NCI-H1436 treated with DMSO at 0.1 percent for 48 hours (cell line): ENCODE results near the gene GLT6D1.

Source experiments
- DNase-seq: peaks from one replicate; lab custom pipeline; 2025; lab: John Stamatoyannopoulos, UW

Gene GLT6D1

DNA sequence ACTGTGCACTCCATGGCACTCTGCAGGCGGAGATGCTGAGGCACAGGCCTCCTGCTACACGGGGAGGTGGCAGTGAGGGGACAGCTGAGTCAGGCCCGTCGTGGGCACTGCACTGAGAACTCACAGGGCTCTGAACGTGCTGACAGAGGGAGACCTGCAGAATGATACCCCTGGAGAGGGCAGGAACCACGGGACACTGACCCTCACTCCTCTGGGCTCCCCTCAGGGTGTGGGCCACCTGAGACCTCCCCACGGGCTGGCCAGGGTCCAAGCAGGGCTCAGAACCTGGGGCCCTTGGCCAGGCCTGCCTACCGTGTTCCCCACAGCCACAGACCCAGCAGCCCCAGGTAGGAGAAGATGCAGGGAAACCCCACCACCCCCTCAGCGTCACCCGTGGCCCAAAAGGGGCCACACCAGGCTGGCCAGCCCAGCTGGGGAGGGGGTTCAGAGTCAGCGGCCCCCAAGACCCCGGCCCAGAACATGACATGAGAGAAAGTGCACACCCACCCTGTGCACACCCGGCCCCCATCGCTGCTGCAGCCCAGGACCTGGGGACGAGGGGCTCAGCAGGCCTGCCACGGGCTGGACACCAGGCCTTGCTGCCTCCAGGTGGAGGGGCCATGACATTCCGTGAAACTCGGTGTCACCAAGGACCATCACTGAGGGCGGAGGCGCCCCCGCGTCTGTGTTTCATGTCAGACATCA is 30.9 kb downstream of the GLT6D1 start:
- no peak for DNase-seq

DNA sequence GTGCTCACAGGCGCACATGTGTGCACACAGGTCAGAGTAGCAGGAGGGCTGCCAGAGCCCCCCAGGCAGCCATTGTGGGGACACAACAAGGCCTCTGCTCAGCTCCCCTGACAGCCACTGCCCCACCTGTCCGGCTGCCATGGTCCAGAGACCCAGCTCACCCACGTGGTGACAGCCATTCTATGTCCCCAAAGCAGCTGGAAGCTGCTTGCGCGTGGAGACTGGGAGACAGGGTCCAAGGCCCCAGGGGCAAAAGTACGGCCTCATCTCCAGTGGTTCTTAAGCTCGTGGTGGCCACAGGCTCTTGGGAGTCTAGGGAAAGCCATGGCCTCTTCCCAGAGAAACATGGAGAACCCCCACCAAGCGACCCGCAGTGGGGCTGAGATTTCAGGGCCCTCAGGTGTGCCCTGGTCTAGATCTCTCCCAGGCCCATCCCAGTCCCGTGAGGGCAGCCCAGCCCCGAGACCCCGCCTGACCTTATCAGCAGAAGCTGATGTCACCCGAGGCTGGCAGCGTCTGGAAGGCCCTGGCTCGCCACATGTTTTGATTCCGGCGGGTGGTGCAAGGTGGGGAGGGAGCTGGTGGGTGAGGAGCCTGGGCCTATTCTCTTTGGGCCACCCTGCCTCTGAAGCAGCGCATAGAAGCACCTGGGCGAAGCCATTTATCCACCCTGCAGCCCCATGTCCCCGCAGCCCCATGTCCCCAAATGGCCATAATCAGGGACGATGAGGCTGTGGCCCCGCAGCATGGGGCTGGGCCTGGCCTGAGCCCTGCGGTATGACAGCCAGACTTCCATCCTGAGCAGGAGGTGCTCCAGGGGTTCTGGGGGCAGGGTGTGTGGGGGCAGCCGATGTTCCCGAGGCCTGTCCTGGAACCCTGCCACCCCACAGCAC is 31.7 kb downstream of the GLT6D1 start:
- no peak for DNase-seq

DNA sequence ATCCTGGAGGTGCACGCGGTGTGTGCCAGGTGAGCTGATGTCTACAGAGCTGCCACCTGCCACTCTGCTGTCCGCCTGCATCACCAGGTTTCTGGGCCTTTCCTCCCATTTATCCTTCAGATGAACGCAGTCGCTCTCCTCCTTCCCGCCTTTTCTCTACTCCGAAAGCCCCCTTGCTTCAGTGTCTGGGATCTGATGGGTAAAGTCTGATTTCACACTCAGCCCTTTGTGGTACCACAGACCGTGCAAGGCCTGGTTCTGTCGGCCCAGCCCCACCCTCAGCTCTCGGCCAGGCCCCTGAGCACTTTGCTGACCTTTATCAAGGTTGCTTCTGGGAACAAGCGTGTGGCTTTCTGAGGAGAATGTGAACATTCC is 32.5 kb downstream of the GLT6D1 start:
- DNase-seq = no peak

DNA sequence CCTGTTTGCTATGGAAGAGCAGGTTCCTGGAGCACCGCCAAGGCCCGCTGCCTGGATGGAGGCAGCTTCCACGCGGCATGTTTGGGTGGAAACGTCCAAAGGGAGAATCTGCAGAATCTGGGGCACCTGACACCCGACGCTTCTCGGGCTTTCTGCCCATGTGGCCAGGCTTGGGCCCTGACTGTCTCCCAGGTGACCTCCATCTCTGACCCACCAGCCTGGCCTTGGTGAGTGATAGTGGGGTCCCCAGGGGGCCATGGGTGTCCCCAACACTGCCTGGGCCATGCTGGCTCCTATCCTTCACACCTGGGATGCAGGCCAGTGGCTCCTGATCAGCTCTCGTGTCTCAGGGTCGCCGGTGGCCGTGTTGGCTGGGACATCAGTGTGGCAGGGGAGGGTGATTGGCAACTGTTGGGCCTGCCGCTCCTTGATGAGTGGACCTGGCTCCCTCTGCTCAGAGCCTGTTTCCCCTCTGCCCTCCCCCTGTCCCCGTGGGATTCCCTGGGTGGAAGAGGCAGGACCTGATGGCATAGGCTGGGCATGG is 34.0 kb downstream of the GLT6D1 start:
- DNase-seq = no peak

DNA sequence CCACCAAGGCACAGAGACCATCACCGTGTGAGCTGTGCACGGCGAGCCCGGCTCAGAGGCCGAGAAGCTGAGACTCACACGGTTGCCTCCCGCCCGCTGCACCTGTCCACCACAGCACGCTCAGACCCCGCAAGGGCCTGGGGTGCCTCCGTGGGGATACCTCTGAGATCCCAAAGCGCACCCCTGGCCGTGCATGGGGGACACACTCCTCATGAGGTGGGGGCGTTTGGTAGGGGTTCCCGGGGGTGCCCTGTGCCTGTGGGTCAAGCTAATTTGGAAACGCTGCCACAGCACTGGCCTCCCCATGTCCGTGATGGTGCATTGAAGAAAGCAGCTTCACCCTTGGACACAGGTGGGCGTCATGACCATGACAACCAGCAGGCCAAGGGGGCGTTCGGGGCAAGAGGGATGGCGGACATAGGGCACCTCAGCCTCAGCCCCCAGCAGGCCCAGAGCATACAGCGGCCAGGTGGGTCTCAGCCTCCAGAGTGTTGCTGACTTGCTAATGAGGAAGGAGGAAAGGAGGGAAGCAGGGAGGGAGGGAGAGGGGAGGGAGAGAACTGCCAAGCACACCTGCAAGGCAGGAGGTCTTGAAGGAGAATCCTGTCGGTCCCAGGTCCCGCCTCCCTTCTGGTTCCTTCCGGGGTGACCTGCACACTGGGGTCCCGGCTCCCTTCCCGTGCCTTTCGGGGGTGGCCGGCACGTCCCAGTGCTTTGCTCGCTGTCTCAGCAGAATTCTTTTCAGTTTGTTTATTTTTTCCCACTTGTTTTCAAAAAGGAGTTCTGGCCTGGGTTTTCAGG is 34.7 kb downstream of the GLT6D1 start:
- DNase-seq = no peak

DNA sequence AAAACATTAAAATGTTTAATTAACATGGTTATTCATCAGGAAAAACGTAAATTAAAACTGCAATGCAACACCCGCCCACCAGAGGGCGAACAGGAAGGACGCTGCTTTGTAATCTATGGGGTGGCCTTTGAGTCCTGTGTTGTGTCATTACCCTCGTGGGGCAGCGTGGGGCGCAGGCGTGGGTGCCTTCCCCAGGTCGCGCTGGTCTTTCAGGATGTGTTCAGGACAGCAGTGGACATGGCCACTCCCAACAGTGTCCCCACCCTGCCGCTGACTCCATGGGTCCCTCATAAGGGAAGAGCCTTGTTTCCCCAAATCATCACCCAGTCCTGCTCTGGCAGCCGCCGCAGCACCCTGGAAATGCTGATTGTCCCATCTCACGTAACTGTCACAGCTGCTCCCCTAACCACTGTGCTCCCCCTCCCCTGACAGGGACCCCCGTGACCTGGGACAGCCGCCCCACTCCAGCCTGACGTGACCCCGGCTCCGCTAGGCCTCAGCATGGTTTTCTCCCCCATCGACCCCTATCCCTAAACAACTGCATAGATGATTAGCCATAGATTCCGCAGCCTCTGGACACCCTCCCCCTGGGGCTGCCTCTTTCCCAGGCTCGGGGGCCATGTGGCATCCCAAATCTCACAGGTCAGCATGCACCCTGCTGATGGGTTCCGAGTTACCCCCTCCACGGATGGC is 36.4 kb downstream of the GLT6D1 start:
- no peak for DNase-seq

DNA sequence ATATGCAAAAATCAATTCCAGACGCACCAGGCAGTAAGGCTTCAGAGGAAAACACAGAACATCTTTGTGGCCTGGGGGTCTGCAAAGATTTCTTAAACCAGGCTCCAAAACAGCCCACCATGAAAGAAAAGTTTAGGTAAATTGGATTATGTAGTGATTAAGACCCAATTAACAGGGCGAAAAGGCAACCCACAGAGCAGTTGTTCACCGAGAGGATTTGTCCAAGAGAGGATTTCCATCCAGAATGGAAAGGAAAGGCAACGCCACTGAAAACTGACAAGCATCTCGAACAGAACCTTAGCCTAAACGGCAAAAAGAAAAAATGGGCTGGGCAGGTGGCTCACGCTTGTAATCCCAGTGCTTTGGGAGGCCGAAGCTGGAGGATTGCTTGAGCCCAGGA is 37.4 kb downstream of the GLT6D1 start:
- DNase-seq = no peak

DNA sequence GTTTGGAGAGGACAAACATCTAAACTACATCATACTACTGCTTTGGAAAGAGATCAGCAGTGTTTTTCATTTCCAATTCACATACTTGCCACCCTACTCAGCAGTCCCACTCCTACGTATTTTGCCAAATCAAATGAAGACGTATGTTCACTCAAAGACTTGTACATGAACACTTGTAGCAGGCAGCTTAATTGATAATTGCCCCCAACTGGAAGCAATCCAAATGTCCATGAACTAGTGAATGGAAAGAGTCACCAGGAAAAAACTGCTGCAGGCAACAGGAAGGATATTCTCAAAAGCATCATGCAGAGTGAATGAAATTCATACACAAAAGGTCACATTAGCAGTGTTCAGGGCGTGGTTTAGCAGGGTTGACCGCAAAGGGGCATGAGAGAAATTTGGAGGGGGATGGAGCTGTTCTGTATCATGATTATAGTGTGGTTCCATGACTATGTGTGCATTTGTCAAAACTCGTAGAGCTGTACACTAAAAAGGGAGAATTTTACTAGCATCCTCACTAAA is 39.0 kb downstream of the GLT6D1 start:
- DNase-seq = no peak

DNA sequence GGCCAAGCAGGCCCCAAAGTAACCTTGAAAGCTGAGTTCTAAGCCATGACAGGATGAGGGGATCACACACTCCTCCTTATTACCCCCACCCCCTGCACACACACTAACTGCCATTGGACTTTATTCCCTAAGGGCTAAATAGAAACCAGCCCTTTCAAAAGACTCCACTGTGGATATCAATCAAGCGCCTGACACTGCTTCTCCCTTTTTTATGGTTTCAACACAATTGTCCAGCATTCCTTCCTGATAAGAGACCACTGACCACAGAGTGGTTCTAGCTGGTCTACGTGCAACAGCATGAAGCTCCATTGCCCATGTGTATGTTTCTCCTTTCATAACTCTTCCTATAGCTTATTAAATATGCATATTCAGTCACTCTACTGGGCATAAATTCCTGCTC is 43.1 kb downstream of the GLT6D1 start:
- no peak for DNase-seq

DNA sequence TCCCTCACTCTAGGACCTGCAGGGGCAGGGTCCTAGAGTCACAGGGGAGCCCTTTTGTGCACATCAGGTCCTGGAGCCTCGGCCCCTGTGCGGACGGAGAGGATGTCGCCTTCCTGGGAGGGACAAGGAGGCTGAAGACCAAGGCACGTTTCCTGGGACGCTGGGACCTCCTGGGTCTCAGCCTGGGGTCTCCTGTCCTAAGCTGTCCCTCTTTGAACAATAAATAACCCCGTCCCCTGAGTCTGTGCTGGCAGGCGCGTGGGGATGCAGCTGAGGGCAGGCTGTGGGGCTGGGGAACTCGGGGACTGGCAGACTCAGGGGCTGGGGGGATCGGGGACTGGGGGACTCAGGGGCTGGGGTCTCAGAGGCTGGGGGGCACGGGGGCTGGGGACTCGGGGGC is 46.7 kb downstream of the GLT6D1 start:
- no peak for DNase-seq

DNA sequence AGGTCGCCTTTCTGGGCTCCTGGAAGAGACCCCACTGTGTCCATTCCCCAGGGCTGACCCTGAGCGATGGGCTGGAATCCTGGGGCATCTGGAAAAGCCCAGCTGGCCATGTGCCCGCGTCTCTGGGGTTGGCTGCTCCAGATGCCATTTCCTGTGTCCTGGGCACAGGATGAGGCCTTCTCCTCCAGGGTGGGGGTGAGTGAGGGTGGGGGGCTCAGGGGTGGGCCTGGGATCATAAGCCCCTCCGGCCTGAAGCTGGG is 47.1 kb downstream of the GLT6D1 start:
- DNase-seq = no peak

DNA sequence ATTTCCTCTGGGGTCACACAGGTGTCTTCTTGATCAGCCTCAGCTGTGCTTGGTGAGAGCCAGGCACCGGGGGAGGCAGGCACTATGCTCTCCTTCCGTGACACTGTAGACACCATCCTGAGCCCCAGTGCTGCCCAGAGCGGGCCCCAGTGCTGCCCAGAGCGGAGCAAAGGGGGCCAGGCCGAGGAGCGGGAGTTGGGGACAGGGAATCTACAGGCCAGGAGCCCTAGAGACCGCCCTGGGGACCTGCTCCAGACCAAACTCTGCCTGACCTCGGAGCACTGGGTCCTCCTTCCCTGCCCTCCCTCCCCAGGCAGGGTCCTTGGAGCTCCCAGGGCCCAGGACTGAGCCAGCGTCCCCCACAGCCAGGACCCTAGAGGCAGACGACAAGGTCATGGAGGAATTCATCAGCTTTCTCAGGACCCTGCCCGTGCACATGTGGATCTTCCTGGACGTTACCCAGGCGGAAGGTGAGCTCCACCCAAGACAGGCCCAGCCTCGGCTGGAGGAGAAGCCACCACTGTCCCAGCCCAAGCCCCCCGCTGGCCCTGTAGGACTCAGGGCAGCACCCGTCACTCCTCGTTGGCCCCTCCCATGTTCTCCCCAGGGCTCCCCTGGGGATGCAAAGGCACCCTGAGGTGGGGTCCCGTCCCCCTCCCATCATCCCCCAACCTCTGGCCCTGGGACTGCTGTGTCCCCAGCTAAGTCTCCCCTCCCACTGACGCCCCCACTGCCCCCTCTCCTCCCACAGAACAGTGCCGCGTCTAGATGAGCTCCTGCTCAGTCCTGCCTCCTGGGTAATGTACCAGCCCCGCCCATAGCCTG is 47.6 kb downstream of the GLT6D1 start:
- no peak for DNase-seq

DNA sequence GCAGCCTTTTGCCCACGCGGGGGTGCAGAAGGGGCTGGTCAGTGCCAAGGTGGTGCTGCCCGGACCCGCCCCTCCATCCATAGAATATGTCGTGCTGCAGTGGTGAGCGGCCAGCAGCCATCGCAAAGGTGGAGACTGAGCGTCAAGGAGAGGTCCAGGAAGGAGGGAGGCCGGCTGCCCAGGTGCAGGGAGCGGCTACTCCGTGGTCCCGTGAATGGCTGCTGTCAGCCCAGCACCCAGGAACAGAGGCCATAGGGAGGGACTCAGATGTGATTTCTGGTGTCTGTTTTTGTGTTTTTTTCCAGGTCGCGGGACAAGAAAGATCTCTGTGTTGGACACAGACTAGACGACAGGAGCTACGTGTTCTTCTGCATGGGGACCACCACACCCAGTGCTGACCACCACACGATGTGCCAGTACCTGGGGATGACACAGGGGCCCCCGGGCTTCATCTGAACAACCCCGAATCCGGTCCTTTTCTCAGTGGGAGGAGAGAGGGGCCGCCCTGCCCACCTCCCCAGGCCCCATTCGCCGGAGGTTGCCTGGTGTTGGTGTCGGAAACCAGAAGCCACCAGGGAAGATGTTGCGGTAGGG is 48.8 kb downstream of the GLT6D1 start:
- no peak for DNase-seq

DNA sequence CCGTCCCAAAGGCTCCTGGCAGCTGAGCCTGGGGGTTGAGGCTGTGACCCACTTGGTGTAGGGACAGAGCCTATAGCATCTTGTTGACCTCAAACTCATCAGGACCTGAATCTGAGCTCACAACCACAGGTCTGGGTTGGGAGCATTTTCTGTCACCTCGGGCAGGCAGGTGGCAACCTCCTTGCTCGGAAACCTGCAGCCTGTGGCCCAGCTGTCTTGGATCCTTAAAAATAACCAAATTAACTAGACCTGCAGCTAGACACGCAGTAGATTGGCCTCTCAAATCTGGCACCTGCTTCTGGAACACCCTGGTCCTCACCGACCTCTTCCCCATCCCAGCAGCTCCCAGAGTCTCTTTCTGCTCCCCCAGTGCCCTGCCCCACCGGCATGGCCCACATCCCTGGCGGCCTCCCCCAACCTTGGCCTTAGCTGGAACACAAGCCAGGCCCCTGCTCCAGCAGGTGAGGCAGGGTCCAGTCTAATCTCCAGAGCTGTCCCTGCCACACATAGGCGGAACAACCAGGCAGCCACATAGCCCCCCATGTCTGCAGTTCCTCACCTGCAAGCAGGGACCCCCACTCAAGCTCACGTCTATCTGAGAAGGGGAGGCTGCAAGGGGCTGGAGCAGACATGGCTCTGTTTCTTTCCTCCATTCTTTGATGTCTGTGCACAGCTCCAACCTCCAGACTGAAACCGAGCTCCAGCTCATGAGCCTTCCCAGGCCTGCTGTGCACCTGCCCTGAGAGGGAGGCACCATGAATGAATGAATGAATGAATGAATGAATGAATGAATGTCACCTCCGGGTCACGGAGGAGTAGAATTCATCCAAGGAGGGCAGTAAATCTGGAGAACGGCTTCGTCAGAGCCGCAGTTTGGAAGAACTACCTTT is 49.5 kb downstream of the GLT6D1 start:
- DNase-seq = no peak

DNA sequence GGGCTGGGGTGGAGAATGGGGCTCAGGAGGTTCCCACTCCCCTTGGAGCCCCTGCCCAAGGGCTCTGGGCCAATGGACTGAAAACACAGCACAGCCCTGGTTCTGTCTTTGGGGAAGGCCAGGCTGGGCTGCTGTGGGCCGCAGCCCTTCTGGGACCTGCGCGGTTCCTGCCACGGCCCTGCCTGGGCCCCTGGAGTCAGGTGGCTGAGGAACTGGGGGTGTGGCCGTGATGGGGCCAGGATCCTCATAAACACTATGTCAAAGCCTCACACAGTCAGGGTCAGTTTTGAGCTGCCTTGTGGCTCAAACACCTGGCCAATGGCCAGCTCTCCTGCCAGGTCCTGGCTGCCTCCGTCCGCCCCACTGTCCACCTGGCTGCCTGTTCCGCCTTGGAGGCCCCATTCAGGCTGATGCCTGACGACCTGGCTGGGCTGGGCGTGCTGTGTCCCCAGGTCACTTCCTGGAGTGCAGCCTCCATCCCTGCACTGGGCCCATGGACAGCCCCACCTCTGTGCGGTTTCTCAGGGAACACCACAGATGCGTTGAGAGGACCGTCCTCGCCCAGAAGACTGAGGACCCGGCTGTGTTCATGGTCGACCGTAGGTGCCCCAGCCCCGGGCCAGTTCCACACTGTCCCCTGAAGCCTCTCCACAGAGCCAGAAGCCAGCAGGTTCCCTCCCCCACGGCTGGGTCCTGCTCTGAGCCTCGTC is 50.3 kb downstream of the GLT6D1 start:
- no peak for DNase-seq

DNA sequence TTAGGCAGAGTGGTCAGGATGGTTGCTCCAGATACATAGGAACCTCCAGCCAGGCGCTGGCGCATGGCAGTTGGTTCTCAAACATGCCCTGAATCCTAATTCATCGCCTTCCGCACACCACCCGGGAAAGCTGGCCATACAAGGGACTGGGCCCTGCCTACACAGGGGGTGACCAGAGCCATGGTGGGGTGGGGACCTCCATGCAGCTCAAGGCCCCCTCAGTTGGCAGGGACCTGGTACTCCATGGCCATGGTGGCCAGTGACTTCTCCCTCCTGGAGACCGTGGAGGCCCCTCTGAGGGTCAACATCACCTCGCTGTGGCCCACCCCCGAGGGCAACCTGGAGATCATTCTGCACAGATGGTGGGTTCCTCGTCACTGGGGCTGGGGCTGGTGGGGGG is 51.0 kb downstream of the GLT6D1 start:
- no peak for DNase-seq

DNA sequence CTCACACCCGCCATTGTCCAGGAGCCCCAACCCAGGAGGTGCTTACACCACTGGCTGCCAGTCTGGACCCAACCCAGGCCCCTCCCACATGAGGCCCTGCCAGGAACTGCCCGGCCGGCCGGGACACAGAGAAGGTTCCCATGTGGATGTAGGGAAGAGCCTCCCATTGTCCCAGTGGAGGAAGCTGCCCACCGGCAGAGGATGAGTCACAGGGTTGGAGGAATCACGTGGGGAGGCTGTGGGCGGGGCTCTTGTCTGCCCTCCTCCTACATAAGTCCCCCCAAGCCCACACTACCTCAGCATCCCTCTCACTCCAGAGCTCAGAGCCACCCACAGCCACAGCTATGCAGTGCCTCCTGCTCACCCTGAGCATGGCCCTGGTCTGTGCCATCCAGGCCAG is 51.7 kb downstream of the GLT6D1 start:
- no peak for DNase-seq

DNA sequence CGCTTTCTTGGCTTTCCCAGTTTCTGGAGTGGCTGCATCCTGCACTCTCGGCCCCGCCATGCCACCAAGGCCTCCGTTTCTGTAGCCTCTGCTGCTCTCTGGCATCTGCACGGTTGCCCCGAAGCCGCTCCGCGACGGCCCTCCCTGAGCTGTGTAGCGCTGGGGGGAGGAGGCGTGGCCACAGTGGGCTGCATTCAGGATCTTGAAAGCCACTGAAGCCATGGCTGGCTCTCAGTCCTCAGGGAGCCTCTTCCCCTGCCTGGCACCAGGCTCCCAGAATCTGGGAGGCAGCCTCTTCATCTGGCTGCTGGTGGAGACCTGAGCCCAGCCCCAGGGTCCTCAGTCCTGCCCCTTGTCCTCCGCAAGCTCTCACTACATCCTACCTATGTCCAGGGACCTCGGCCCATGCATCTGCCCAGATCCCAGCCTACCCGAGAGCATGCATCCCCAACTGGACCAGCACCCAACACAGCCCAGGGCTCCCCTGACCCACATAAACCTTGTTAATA is 52.7 kb downstream of the GLT6D1 start:
- DNase-seq = no peak

DNA sequence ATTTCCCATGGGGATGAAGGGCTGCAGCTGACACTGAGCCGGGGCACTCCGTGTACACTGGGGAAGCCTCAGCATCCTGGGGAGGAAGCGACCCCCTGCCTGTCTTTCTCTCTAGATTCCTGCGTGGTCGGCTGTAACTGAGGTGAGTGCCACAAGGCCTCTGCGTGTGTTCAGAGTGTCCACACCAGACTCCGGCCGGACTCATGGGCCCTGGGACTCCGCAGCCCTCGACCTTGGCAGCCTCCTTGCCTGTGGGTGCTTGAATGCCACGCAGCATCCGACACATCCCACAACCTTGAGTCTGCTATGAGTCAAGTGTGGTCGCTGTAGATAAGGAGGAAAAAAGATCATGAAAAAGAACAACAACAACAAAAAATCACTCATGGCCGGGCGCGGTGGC is 54.4 kb downstream of the GLT6D1 start:
- no peak for DNase-seq
